ENCODE data around the gene NEUROD1.

GRCh38 chr2:181715033-181715630 lies 34.8 kb upstream of the NEUROD1 start:
- TF ChIP-seq EZH2 (IDR thresholded peaks at IDR 0.05; ENCODE audit: borderline replicate concordance, low read depth, low read length, severe bottlenecking) (no peak), CTCF (IDR thresholded peaks at IDR 0.05; ENCODE audit: borderline replicate concordance, extremely low read depth, low read length, poor library complexity, severe bottlenecking) (peak; percentile 90)

Measured in DND-41 (cell line).